ENCODE results near the gene GNMT. TPM values are rescaled to one million over a fixed set of nuclear protein-coding genes. Genes with fewer than 3 reads are reported as not detected.

Gene GNMT
- polyA plus RNA-seq, 1 experiment: 0.07 TPM

GRCh38 chr6:43006251-43006650 lies 45.7 kb downstream of the GNMT start:
- CTCF ChIA-PET: interaction anchor here (1.4 kb wide), 1 partner anchor 105 kb away, joined by 4 read pairs; no protein-coding TSS in a partner anchor
- no peak for TF ChIP-seq CTCF (IDR thresholded peaks at IDR 0.05; ENCODE audit: low read depth, low read length)
- DNase-seq (ENCODE audit: low read depth, low spot score): no peak
- Histone ChIP-seq H3K27me3 (ENCODE audit: control insufficient read depth, insufficient read depth, low read length) (no peaks in the 10 kb centered on the region), H3K4me3 (ENCODE audit: low read depth, low read length) (no peak overlapping the region), H3K27ac (ENCODE audit: low read depth, low read length) (no peak overlapping the region), H3K9me3 (ENCODE audit: control insufficient read depth, insufficient read depth, low read length) (no peaks in the 10 kb centered on the region; the same call in 1 of the 2 replicates)
- POLR2A ChIA-PET: no interaction called here

- no peak for DNase-seq (ENCODE audit: low read depth, low spot score)
- no peak overlapping the region for H3K4me3 ChIP-seq (ENCODE audit: low read depth, low read length)
Observed at GRCh38 chr6:43007126-43007525, 46.6 kb downstream of the GNMT start.

GRCh38 chr6:43009124-43009523 lies 48.6 kb downstream of the GNMT start:
- H3K9me3 ChIP-seq (ENCODE audit: control insufficient read depth, insufficient read depth, low read length): no peaks in the 10 kb centered on the region
- no peak overlapping the region for H3K27ac ChIP-seq (ENCODE audit: low read depth, low read length)
- no peak for DNase-seq (ENCODE audit: low read depth, low spot score)
- H3K27me3 ChIP-seq (ENCODE audit: control insufficient read depth, insufficient read depth, low read length): no peaks in the 10 kb centered on the region
- CTCF ChIA-PET: interaction anchor here (1.2 to 2.0 kb wide), 2 partner anchors 18 to 135 kb away, joined by 4 to 5 read pairs; no protein-coding TSS in a partner anchor
- H3K4me3 ChIP-seq (ENCODE audit: low read depth, low read length): no peak overlapping the region
- POLR2A ChIA-PET: no interaction called here
- peak; percentile 53 for TF ChIP-seq CTCF (IDR thresholded peaks at IDR 0.05; ENCODE audit: low read depth, low read length)

More at GRCh38 chr6:43007126-43007525, 46.6 kb downstream of the GNMT start:
- no peaks in the 10 kb centered on the region; the same call in 1 of the 2 replicates for H3K9me3 ChIP-seq (ENCODE audit: control insufficient read depth, insufficient read depth, low read length)
- POLR2A ChIA-PET: interaction anchor here (0.6 kb wide), 1 partner anchor 103 kb away, joined by 4 read pairs; no protein-coding TSS in a partner anchor
- no peaks in the 10 kb centered on the region for H3K27me3 ChIP-seq (ENCODE audit: control insufficient read depth, insufficient read depth, low read length)
- H3K27ac ChIP-seq (ENCODE audit: low read depth, low read length): no peak overlapping the region
- CTCF ChIA-PET: interaction anchor here (0.9 kb wide), 1 partner anchor 19 kb away, joined by 3 read pairs; no protein-coding TSS in a partner anchor
- no peak for TF ChIP-seq CTCF (IDR thresholded peaks at IDR 0.05; ENCODE audit: low read depth, low read length)

- Histone ChIP-seq H3K4me3 (ENCODE audit: low read depth, low read length) (no peak overlapping the region), H3K27ac (ENCODE audit: low read depth, low read length) (no peak overlapping the region), H3K27me3 (ENCODE audit: control insufficient read depth, insufficient read depth, low read length) (no peaks in the 10 kb centered on the region), H3K9me3 (ENCODE audit: control insufficient read depth, insufficient read depth, low read length) (no peaks in the 10 kb centered on the region)
- ChIA-PET CTCF (no interaction called here), POLR2A (interaction anchor here (0.5 to 0.7 kb wide), 2 partner anchors 82 to 241 kb away, joined by 5 read pairs; partner anchors contain the start of gene CNPY3)
- no peak for DNase-seq (ENCODE audit: low read depth, low spot score)
- no peak for TF ChIP-seq CTCF (IDR thresholded peaks at IDR 0.05; ENCODE audit: low read depth, low read length)
Observed at GRCh38 chr6:43011207-43011606, 50.7 kb downstream of the GNMT start.

- H3K4me3 ChIP-seq (ENCODE audit: low read depth, low read length): peak overlapping the region; percentile 79
- H3K27ac ChIP-seq (ENCODE audit: low read depth, low read length): no peak overlapping the region
- ChIA-PET CTCF (interaction anchor here (1.0 kb wide), 1 partner anchor 350 kb away, joined by 3 read pairs; no protein-coding TSS in a partner anchor), POLR2A (no interaction called here)
- TF ChIP-seq CTCF (IDR thresholded peaks at IDR 0.05; ENCODE audit: low read depth, low read length): no peak
- H3K27me3 ChIP-seq (ENCODE audit: control insufficient read depth, insufficient read depth, low read length): no peaks in the 10 kb centered on the region
- no peak for DNase-seq (ENCODE audit: low read depth, low spot score)
- H3K9me3 ChIP-seq (ENCODE audit: control insufficient read depth, insufficient read depth, low read length): no peaks in the 10 kb centered on the region
Observed at GRCh38 chr6:43012364-43012763, 51.8 kb downstream of the GNMT start.
